K562 (cell line): Measurements from ENCODE around the gene SCAMP5. TPM values are rescaled to one million over a fixed set of nuclear protein-coding genes. Genes with fewer than 3 reads are reported as not detected.

Experiments
- ATAC-seq: fragments of 200-7000 bp; cut with Tn5 transposase; 3 replicates; pipeline ENCODE4 v1.9.1; 2020; ENCODE audit warnings: moderate library complexity
- BruUV-seq: library from RNA; stranded (reverse); fragments of 400-500 nt; replicated peaks from 2 replicates; lab custom pipeline; 2021; lab: Mats Ljungman, UMichigan
- CTCF ChIA-PET: fragments of 300-600 bp; formaldehyde crosslinking; extraction: SDS; loops from one replicate; lab custom pipeline; 2021; ENCODE audit warnings: low intra/inter-chr PET ratio; lab: Yijun Ruan, JAX
- POLR2A ChIA-PET: fragments of 300-600, 350-650 bp; sonication (Branson Sonifier 250); formaldehyde crosslinking; extraction: SDS; loops from one replicate; lab custom pipeline; 2021; ENCODE audit warnings: antibody characterized with exemption, inconsistent platforms; lab: Yijun Ruan, JAX
- DNase-seq, 4 experiments: peaks; one replicate each; pipeline versions ENCODE4 v3.0.0 to v3.0.0-alpha.2; 2011 to 2018; ENCODE audit warnings: low spot score in 3 of 4, mixed read lengths in 3 of 4; ENCODE audit errors: extremely low read depth in 1 of 4
- FAIRE-seq: peaks from 2 replicates; lab custom pipeline; 2011; peaks lifted over from hg19 to GRCh38; lab: Jason Lieb, UNC
- H2AFZ ChIP-seq: 2 replicates; pipeline ENCODE4 v1.6.0; 2011; ENCODE audit warnings: low read depth, low read length, control low read depth, inconsistent platforms
- H3K27ac ChIP-seq: fragments of 200-600 bp; 3 replicates; pipeline ENCODE4 v1.8.0; 2011; ENCODE audit warnings: low read depth, mild to moderate bottlenecking, control low read depth, inconsistent platforms, low read length, moderate library complexity, mixed read lengths; ENCODE audit errors: extremely low read depth
- H3K27me3 ChIP-seq, 2 experiments: fragments of 300-600 bp in 1 of 2; 2 replicates in 1 of 2; 3 replicates in 1 of 2; pipeline versions ENCODE4 v1.6.0 to v1.8.0; 2011; ENCODE audit warnings: inconsistent platforms in 2 of 2, low read length in 2 of 2, mild to moderate bottlenecking in 1 of 2, mixed read lengths in 1 of 2, moderate library complexity in 1 of 2; ENCODE audit not compliant: control insufficient read depth in 2 of 2, insufficient read depth in 2 of 2
- H3K36me3 ChIP-seq: fragments of 300-600 bp; 3 replicates; pipeline ENCODE4 v1.8.0; 2011; ENCODE audit warnings: mild to moderate bottlenecking, low read length, inconsistent platforms; ENCODE audit not compliant: control insufficient read depth, insufficient read depth
- H3K4me1 ChIP-seq, 2 experiments: fragments of 200-600 bp in 1 of 2; replicated peaks in 1 of 2; 2 replicates in 1 of 2; 3 replicates in 1 of 2; pipeline versions ENCODE4 v1.5.1 to v1.8.0; 2011; ENCODE audit warnings: inconsistent platforms in 2 of 2, low read length in 2 of 2, mild to moderate bottlenecking in 1 of 2, mixed read lengths in 1 of 2, moderate library complexity in 1 of 2; ENCODE audit not compliant: control insufficient read depth in 2 of 2, insufficient read depth in 2 of 2
- H3K4me2 ChIP-seq: 2 replicates; pipeline ENCODE4 v1.6.1; 2011; ENCODE audit warnings: low read length, control low read depth, inconsistent platforms, mixed read lengths; ENCODE audit not compliant: insufficient read depth
- H3K4me3 ChIP-seq: fragments of 200-600 bp; sonication (generic), shearing (Covaris generic); 2 replicates; pipeline ENCODE4 v1.5.1; 2016; ENCODE audit warnings: control low read depth, inconsistent platforms
- H3K79me2 ChIP-seq: fragments of 200-600 bp; 3 replicates; pipeline ENCODE4 v1.8.0; 2011; ENCODE audit warnings: low read length, inconsistent platforms; ENCODE audit not compliant: control insufficient read depth, insufficient read depth
- H3K9ac ChIP-seq, 2 experiments: 2 replicates each; pipeline versions ENCODE4 v1.6.0 to v1.6.1; 2011; ENCODE audit warnings: low read depth in 2 of 2, low read length in 2 of 2, control low read depth in 1 of 2, inconsistent platforms in 1 of 2, mild to moderate bottlenecking in 1 of 2, mixed read lengths in 1 of 2; ENCODE audit not compliant: insufficient read depth in 1 of 2
- H3K9me1 ChIP-seq: one replicate; pipeline ENCODE4 v1.6.0; 2011; ENCODE audit warnings: inconsistent platforms, mild to moderate bottlenecking, low read length, moderate library complexity; ENCODE audit not compliant: control insufficient read depth, insufficient read depth
- H3K9me3 ChIP-seq: replicated peaks from 2 replicates; pipeline ENCODE4 v1.5.1; 2011; ENCODE audit warnings: low read depth, low read length, inconsistent platforms; ENCODE audit not compliant: control insufficient read depth, insufficient read depth
- H4K20me1 ChIP-seq: replicated peaks from 2 replicates; pipeline ENCODE4 v1.6.1; 2011; ENCODE audit warnings: low read length, inconsistent platforms, mixed read lengths; ENCODE audit not compliant: control insufficient read depth, insufficient read depth
- DNMT1 ChIP-seq: fragments of 450-650 bp; IDR thresholded peaks from 2 replicates; pipeline ENCODE4 v1.6.1; 2016; ENCODE audit warnings: antibody characterized with exemption, mild to moderate bottlenecking
- MIER1 ChIP-seq: fragments of 450-650 bp; IDR thresholded peaks from 2 replicates; pipeline ENCODE4 v1.6.1; 2016; ENCODE audit warnings: antibody characterized with exemption, mild to moderate bottlenecking, low read depth
- NFATC3 ChIP-seq: fragments of 450-650 bp; IDR thresholded peaks from 2 replicates; pipeline ENCODE4 v1.6.1; 2017; ENCODE audit warnings: mild to moderate bottlenecking
- PCBP1 ChIP-seq: fragments of 200-400 bp; formaldehyde crosslinking; IDR thresholded peaks from 2 replicates; pipeline ENCODE4 v1.6.1; 2018; ENCODE audit warnings: mild to moderate bottlenecking, low read depth, low read length; ENCODE audit not compliant: poor library complexity, severe bottlenecking
- TCF7L2 ChIP-seq: fragments of 150-350 bp; IDR thresholded peaks from 2 replicates; pipeline ENCODE4 v1.6.1; 2016; ENCODE audit warnings: low read depth, mild to moderate bottlenecking, low read length, moderate library complexity
- ZNF253 ChIP-seq: fragments of 250-450 bp; sonication (Bioruptor Pico); conservative IDR thresholded peaks from 2 replicates; pipeline ENCODE4 v1.6.1; 2021; ENCODE audit warnings: mild to moderate bottlenecking
- ZNF668 ChIP-seq: fragments of 250-450 bp; sonication (Bioruptor Pico); IDR thresholded peaks from 2 replicates; pipeline ENCODE4 v1.8.0; 2022; ENCODE audit warnings: mild to moderate bottlenecking, inconsistent platforms
- WGBS: fragments of 100-300 bp; shearing (Covaris generic); methylation state at CpG from one replicate; pipeline ENCODE4 v1.1.6; 2016; ENCODE audit warnings: low coverage, mixed read lengths; ENCODE audit not compliant: insufficient coverage; ENCODE audit errors: missing lambda C conversion rate; 5-methylcytosine and 5-hydroxymethylcytosine counted together
- in situ Hi-C: fragments of 300-500 bp; cut with MboI; formaldehyde crosslinking; loops from 4 replicates; pipeline ENCODE4 v1.15.0; 2018; ENCODE audit warnings: inconsistent platforms, mixed read lengths
- intact Hi-C: fragments of 100-400 bp; cut with micrococcal nuclease; formaldehyde crosslinking; loops from 2 replicates; pipeline ENCODE4 v1.14.2; 2022
- polyA plus RNA-seq, 8 experiments: library from polyadenylated mRNA; depleted of rRNA in 4 of 8; stranded (reverse) in 5 of 8; unstranded in 3 of 8; fragments of >200 nt; fragmentation: Nextera tagmentation in 2 of 8; fragmentation: Illumina TruSeq in 1 of 8; extraction: Ambion mirVana in 2 of 8; extraction: Trizol in 1 of 8; gene quantifications; 2 replicates each; pipeline versions ENCODE4 v1.2.1 to v1.2.3, GENCODE V29; 2011 to 2014; ENCODE audit warnings: inconsistent platforms in 1 of 8, missing spikeins in 1 of 8
- total RNA-seq, 7 experiments: library from RNA; depleted of rRNA in 6 of 7; stranded (reverse); fragments of >200 nt in 6 of 7; fragmentation: Illumina TruSeq in 2 of 7; extraction: Trizol in 2 of 7; gene quantifications; 2 replicates each; pipeline versions ENCODE4 v1.2.1 to v1.2.3, GENCODE V29; 2011 to 2021; ENCODE audit warnings: low replicate concordance in 1 of 7
- TF ChIP-seq, protein P1 (sequence below): sonication (generic); formaldehyde crosslinking; IDR thresholded peaks from 2 replicates; pipeline ENCODE4 v1.8.0; 2022; ENCODE audit warnings: mild to moderate bottlenecking, missing genetic modification reagents
- TF ChIP-seq, protein P2 (sequence below), 2 experiments: IDR thresholded peaks in 1 of 2; conservative IDR thresholded peaks in 1 of 2; 2 replicates each; pipeline ENCODE4 v1.6.1; 2016; ENCODE audit warnings: low read depth in 2 of 2, mild to moderate bottlenecking in 1 of 2, missing compliant biosample characterization in 1 of 2, missing genetic modification characterization in 1 of 2, moderate library complexity in 1 of 2
- TF ChIP-seq, protein P3 (sequence below): fragments of 250-450 bp; sonication (Bioruptor Pico); IDR thresholded peaks from 2 replicates; pipeline ENCODE4 v1.8.0; 2022; ENCODE audit warnings: inconsistent platforms

Gene SCAMP5
- total and polyA plus RNA-seq, 9 of the 15 experiments (the other 6 are each of a cell fraction or from before 2014, with no cell fraction given) = 0.09 to 0.29 (median 0.19) TPM; not detected in 5

DNA sequence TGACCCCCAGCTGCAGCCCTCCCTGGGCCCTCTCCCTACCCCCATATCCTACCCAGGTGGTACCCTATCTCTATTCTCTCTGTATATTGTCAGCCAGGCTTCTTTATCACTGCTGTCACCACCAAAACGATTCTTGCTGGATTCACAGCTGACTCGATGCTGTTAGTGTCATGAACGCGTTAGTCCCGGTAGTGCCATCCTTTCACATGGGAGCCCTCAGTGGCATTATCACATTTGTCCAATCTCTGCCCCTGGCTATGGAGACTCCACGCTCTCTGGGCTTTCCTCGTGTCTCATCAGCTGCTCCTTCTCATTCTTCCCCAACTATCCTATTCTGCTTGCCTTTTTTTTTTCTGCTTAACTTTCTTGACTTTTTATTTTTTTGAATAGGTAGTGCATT lies 7.0 kb downstream of the SCAMP5 start:
- in situ Hi-C loops = no loop called here
- no peak for ATAC-seq
- H3K4me1 ChIP-seq = no peaks in the 10 kb centered on the region; a peak in 2 of 5 replicates

DNA sequence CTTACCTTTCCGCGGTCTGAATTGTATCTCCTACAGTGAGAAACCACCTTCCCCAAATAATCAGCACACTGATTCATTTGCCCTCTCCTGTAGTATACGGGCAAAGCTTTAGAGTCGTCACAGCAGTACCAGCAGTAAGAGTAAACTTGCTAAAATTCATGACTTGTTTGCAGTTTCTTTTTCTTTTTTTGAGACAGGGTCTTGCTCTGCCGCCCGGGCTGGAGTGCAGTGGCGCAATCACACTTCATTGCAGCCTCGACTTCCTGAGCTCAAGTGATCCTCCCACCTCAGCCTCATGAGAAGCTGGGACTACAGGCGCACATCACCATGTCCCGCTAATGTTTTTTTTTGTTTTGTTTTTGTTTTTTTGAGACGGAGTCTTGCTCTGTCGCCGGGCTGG lies 11.9 kb downstream of the SCAMP5 start:
- Histone ChIP-seq H4K20me1 (no peaks in the 10 kb centered on the region), H2AFZ (no peak overlapping the region), H3K27ac (no peak overlapping the region), H3K36me3 (no peaks in the 10 kb centered on the region), H3K4me1 (no peaks in the 10 kb centered on the region; a peak in 1 of 5 replicates), H3K4me3 (no peak overlapping the region), H3K79me2 (no peaks in the 10 kb centered on the region), H3K9me1 (no peaks in the 10 kb centered on the region), H3K27me3 (peaks cover 27 to 54% of the 10 kb centered on the region in 2 experiments; a peak in 4 of 5 replicates), H3K9ac (no peak overlapping the region), H3K4me2 (no peak overlapping the region), H3K9me3 (no peaks in the 10 kb centered on the region)
- intact Hi-C loops = no loop called here
- ATAC-seq (no peak), FAIRE-seq (no peak), DNase-seq (no peak)
- ChIA-PET CTCF (no interaction called here), POLR2A (interaction anchor here (0.8 kb wide), 1 partner anchor 317 kb away, joined by 4 read pairs; no protein-coding TSS in a partner anchor)
- in situ Hi-C loops = no loop called here
- WGBS = 22% methylated on average over 13 of the region's 13 CpGs
- BruUV-seq = no TSS peak
- no peak for TF ChIP-seq ZNF253 (CRISPR knock-in tag)
- TF ChIP-seq, protein P1, sequence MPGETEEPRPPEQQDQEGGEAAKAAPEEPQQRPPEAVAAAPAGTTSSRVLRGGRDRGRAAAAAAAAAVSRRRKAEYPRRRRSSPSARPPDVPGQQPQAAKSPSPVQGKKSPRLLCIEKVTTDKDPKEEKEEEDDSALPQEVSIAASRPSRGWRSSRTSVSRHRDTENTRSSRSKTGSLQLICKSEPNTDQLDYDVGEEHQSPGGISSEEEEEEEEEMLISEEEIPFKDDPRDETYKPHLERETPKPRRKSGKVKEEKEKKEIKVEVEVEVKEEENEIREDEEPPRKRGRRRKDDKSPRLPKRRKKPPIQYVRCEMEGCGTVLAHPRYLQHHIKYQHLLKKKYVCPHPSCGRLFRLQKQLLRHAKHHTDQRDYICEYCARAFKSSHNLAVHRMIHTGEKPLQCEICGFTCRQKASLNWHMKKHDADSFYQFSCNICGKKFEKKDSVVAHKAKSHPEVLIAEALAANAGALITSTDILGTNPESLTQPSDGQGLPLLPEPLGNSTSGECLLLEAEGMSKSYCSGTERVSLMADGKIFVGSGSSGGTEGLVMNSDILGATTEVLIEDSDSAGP (CRISPR knock-in tag) = no peak
- no peak for TF ChIP-seq DNMT1
- no peak for TF ChIP-seq PCBP1
- no peak for TF ChIP-seq TCF7L2
- TF ChIP-seq MIER1 = no peak
- TF ChIP-seq, protein P2, sequence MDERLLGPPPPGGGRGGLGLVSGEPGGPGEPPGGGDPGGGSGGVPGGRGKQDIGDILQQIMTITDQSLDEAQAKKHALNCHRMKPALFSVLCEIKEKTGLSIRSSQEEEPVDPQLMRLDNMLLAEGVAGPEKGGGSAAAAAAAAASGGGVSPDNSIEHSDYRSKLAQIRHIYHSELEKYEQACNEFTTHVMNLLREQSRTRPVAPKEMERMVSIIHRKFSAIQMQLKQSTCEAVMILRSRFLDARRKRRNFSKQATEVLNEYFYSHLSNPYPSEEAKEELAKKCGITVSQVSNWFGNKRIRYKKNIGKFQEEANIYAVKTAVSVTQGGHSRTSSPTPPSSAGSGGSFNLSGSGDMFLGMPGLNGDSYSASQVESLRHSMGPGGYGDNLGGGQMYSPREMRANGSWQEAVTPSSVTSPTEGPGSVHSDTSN (CRISPR knock-in tag; IDR thresholded peaks at IDR 0.05; ENCODE audit: low read depth) = no peak
- TF ChIP-seq, protein P2 (tag; conservative IDR thresholded peaks at IDR 0.05; ENCODE audit: low read depth) = no peak
- TF ChIP-seq, protein P3, sequence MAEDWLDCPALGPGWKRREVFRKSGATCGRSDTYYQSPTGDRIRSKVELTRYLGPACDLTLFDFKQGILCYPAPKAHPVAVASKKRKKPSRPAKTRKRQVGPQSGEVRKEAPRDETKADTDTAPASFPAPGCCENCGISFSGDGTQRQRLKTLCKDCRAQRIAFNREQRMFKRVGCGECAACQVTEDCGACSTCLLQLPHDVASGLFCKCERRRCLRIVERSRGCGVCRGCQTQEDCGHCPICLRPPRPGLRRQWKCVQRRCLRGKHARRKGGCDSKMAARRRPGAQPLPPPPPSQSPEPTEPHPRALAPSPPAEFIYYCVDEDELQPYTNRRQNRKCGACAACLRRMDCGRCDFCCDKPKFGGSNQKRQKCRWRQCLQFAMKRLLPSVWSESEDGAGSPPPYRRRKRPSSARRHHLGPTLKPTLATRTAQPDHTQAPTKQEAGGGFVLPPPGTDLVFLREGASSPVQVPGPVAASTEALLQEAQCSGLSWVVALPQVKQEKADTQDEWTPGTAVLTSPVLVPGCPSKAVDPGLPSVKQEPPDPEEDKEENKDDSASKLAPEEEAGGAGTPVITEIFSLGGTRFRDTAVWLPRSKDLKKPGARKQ (CRISPR knock-in tag) = no peak

More for the DNA sequence above, 7.0 kb downstream of the SCAMP5 start:
- WGBS = under 1% methylated on average over 7 of the region's 7 CpGs
- intact Hi-C loops = no loop called here
- POLR2A ChIA-PET = interaction anchor here (0.5 to 1.2 kb wide), 2 partner anchors 91 to 139 kb away, joined by 3 read pairs; no protein-coding TSS in a partner anchor
- FAIRE-seq = no peak
- Histone ChIP-seq H3K9me3 (no peaks in the 10 kb centered on the region), H3K27ac (no peak overlapping the region), H2AFZ (no peak overlapping the region), H3K4me3 (no peak overlapping the region), H4K20me1 (no peaks in the 10 kb centered on the region), H3K79me2 (no peaks in the 10 kb centered on the region), H3K27me3 (peaks cover 20 to 52% of the 10 kb centered on the region in 2 experiments; a peak in 4 of 5 replicates), H3K9me1 (no peaks in the 10 kb centered on the region), H3K9ac (no peak overlapping the region), H3K4me2 (no peak overlapping the region), H3K36me3 (no peaks in the 10 kb centered on the region)
- CTCF ChIA-PET = no interaction called here
- no peak for TF ChIP-seq NFATC3
- no peak for TF ChIP-seq ZNF668 (CRISPR knock-in tag)
- no TSS peak for BruUV-seq
- no peak for DNase-seq
